GM20431 (cell line): Measurements from ENCODE around the gene SH3BP5L.
"Not testable (repeated sequence)": the region's sequence is repeated elsewhere in the genome, so short reads cannot be mapped to it uniquely, and the experiment has no call there.

ENCODE experiments used
- in situ Hi-C: fragments of 300-500 bp; cut with MseI, MboI; formaldehyde crosslinking; loops from one replicate; pipeline ENCODE4 v1.15.0; 2020; ENCODE audit warnings: low sequenced_read_pairs; ENCODE audit not compliant: unreplicated experiment

The SH3BP5L gene

DNA sequence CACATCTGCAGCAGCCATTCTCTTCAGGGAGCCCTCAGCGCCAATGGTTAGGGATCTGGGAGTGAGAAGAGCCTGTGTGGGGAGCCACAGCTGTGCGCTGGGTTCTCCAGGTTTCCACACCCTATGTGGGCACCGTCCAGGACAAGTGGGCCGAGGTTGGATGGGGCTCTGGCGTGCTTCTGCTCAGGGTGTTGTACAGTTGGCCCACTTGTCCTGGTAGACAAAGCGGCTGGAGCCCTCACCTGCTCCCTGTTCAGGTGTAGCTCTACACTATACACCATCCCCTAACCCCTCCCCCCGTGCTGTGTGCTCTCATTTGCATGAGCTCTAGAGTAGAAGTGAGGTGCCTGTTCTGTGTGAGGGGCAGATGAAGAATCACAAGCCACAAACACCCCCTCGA, 12.2 kb downstream of the SH3BP5L start:
- in situ Hi-C loops, result no loop called here

DNA sequence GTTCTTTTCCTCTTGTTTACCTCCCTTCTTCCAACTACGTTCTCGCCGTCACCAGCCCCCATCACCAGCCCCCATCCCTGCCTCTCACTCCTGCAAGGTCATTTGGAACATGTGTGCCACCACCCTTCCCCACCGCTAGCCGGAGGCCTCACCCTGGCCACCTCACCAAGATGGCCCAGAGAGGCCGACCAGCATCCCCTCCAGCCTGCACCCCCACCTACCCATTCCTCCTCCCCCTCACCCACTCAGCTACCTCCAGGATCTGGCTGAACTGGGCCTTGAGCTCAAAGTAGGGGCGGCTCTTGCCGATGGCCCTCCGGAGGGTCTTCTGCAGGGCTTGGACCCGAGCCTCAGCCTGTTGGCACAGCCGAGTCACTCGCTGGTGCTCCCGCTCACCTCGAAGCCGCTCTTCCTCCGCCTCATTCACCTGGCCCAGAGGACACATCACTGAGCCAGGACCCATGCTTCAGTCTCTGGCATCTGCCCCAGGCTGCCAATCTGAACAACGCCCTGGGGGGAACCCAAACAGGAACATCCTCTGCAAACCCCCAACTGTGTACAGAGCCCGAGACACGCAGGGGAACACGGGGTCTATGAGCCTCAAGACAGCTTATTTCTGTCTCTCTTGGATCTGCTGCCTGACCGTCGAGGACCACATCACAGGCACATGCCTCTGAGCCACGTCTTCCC, 12.8 kb downstream of the SH3BP5L start:
- in situ Hi-C loops, result no loop called here

DNA sequence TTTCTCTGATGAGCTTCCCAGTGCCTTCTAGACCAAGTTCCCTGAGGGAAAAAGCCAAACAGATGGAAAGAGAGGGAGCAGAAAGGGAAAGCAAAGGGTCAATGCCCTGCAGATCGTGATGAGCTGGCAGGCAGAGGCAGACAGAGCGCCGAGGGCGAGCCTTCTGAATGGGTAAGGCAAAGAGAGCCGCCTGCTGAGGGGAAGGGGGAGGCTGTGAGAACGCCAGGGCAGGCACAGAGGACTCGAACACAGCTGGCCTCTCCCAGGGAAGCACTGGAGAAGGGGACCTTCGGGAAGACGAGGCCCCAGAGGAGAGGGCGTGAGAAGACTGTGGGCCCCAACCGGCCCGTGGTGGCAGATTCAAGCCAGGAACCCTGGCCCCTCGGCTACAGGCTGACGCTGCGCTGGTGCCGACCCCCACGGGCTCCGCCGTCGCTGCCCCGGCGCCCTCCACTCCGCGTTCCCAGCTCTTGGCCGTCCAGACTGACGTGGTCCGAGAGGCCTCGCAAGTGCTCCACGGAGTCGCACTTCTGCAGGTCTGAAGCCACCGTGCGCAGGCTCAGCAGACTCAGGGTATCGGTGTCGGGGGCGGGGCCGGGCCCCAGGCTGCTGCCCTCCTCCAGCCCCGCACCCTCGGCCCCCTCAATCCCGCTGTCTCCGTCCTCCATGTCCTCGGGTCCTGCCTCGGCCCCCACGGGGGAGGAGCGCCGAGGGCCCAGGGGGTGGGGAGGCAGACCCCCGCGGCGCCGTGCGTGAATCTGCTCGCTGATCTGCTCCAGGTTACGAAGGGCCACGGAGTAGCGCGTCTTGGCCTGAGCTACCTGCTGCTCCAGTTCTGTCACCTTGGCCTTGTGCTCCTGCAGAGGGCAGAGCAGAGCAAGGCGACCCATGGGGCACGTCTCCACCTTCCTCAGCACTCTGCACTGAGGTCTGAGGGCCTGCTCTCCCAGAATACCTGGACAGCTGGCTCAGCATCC, 13.9 kb downstream of the SH3BP5L start:
- in situ Hi-C loops, result no loop called here

DNA sequence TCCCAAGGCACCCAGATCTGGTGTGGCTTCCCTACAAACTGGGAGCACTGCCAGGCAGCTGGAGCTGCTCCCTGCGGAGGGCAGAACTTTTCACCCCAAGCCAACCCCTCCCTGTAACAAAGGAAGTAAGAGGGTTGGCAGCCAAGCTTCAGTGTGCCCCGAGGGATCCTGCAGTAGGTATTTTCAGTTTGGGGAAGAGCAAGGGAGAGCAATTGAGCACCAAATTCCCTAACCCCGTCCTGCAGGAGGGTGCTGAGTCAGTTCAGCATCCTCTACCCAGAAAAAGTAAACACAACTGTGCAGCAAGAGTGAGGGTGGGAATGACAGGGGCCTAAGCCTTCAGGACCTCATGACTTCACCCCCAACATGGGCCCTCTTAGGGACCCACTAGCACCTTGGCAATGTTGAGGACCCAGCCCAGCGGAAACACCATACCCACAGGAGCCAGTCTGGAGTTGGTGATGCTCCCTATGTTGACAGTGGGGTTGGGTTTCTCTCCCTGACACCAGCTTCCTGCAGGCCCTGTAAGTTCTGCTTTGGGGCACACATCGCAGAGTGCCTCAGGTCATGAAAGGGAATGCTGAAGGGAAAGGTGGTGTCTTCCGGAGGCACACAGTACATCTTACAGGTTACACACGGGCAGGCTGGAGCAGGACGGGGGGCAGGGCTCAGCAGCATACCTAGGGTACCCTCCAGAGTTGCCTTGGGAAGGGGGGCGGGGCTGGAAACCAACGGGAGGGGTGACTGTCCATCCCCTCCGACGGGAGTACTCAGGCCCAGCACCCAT, 14.8 kb downstream of the SH3BP5L start:
- in situ Hi-C loops, result no loop called here

DNA sequence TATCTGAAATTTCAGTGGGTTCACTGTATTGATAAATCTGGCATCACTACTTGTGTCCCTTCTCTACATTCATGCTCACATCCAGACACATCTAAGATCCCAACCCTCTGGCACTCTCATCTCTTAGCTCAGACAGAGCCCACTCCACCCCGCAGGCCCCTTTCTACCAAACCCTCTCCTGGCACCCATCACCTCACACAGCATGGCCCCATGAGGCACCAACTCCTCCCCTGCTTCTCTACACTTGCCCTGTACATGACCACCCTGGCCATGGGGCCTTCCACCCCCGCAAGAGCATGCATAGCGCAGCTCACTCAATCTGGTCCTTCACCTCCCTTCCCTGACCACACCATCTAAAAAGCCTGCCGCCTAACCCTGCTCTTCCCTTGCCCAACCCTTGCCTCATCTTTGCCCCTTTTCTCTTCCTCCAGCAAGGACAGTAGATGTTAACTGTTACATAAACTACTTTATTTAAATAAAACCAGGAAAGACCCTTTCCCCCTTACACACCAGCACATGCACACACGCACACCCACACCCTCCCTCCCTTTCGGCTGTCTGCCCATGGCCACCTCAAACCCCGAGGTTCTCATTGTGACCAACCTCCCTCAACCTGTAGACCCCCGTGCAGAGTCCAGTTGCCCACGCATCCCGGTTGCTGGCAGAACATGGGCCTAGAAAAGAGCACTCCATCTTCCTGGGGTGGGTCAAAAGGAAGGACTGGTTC, 15.6 kb downstream of the SH3BP5L start:
- in situ Hi-C loops, result no loop called here

DNA sequence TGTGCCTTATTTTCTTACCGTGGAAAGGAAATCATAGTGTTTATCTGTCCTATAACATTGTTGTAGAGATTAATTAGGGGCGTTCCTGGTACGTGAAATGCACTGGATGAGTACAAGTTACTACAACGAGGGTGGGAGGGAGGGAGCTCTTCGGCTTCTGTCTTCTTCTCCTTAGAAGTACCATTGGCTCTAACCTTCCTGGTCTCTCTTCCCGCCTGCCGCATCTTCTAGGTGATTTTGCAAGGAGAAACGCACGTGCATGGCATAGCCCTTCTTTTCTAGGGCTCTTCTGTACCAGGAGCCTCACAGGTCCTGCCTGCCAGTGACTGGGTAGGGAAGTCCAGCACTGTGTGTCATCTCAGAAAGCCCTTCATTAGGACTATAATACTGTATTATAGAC, 16.8 kb downstream of the SH3BP5L start:
- in situ Hi-C loops, result no loop called here

DNA sequence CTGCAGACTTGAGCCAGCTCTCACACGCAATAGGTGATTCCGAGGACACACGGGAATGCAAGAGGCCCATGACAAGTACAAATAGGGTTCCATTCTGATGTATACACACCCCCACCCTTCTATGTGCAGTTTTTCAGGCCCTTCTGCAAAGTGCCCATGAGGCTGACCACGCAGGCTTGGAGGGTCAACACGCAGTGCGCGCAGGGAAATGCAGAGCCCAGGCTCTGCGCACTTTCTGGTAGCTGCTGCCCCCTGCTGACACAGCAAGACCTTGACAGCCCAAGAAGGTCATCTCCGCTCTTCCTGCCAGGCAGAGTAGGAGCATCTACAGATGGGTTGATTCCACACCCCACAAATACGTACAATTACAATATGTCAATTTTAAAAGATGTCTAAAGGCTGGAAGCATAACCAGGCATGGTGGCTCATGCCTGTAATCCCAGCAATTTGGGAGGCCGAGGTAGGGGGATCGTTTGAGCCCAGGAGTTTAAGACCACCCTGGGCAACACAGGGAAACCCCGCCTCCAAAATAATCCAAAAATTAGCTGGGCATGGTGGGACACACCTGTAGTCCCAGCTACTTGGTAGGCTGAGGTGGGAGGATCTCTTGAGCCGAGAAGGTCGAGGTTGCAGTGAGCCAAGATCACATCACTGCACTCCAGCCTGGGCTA, 18.5 kb downstream of the SH3BP5L start:
- in situ Hi-C loops, result no loop called here

DNA sequence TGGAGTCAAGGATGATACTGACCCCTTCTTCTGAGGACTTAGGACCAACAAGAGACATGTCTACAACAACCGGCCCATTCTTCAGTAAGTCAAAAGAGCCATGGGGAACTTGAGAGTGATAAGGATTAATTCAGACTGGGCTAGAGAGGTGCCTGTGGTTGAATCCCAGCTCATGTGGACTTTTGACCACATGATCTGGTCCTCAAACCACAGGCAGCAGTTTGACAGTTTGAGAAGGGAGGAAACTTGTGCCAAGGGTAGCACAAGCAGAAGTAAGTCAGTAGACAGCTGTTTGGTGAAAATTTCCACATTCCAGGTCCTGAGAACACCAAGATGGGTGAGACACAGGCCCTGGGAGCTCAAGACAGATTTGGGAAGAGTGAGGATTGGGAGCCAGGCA, 19.8 kb downstream of the SH3BP5L start:
- in situ Hi-C loops, result no loop called here

DNA sequence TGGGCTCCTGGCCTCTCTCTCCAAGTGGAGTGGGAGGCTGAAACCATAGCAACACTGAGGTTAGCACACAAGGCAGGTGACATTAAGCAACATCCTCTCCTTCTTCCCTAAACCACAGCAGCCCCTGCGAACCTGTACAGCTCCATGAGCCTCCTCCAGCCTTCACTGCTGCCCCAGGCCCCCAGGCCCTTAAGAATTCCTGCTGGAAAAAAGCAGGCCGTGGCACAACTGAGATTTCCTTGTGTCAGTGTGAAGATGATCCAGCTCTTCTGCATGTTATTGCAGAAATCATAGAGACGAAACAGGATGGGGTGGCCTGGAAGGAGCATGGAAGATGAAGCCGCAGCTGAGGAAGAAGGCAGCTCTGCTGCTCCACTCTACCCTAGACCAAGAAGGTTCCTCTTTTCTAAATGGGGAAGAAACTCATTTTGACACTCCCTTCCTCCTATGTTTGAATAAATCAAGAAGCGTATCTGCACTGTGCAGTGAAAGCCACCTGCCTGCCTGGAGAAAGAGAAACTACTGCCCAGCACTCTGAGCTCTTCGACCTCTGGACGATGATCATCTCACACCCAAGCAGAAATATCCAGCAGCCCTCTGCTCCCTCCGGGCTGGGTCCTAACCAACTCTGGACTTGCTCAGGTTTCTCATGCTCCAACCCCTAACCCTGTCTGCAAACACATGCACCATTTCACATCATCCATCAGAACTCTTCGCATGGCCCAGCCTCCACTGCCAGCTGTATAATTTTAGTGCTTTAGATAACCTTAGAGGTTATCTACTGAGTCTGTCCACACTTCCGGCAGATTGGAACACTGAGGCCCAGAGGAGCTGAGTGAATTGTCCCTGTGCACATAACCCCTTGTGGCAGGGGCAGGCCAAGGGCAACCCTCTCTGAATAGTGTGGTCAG, 20.7 kb downstream of the SH3BP5L start:
- in situ Hi-C loops, result no loop called here

DNA sequence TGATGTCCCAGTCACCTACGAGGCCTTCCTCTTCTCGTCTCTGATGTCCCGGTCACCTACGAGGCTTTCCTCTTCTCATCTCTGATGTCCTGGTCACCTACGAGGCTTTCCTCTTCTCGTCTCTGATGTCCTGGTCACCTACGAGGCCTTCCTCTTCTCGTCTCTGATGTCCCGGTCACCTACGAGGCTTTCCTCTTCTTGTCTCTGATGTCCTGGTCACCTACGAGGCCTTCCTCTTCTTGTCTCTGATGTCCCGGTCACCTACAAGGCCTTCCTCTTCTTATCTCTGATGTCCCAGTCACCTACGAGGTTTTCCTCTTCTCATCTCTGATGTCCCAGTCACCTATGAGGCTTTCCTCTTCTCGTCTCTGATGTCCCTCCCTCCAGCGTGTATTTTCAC, 22.2 kb downstream of the SH3BP5L start:
- in situ Hi-C loops, result not testable (repeated sequence)

DNA sequence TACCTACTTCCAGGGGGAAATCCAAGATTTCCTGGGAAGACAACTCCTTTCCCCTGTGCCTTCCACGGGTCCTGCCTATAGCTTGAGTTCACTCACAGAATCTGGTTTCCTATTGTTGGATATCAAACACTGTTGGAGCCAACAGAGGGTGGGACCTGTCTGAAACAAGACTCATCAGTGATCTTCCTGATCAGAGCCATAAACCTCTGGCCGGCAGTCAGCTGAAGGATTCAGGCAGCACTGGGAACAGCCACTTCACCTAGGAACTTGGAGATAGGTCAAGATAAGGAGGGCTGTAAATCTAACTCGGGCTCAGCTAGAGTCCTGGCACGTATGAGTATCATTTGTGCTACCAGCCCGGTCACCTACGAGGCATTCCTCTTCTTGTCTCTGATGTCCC, 23.3 kb downstream of the SH3BP5L start:
- in situ Hi-C loops, result no loop called here

DNA sequence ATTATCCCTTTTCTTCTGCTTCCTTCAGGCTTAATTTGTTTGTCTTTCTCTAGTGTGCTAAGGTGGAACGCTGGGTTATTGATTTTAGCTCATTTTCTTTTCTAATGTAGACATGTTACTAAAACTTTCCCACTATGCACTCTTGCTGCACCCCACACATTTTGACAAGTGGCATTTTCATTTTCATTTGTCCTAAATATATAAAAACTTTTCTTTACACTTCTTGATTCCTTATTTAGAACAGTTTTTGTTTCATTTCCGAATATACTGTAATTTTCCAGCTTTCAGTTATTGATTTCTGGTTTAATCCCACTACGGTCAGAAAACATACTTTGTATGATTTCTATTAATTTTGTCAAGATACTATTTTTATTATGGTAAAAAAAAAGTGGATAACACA, 25.3 kb downstream of the SH3BP5L start:
- in situ Hi-C loops, result no loop called here

DNA sequence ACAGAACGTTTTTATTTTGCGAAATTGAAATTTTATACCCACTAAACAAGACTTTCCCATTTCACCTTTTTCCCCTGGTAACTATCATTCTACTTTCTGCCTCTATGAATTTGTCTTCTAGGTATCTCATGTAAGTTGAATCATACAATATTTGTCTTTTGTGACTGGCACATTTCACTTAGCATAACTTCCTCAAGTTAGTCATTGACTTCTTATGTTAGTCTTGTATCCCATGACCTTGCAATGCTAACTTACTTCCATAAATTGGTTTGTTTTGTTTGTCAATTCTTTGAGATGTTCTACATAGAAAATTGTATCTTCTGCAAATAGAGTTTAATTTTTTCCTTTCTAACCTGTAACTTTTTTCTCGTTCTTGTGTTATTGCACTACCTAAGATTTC, 26.9 kb downstream of the SH3BP5L start:
- in situ Hi-C loops, result no loop called here

DNA sequence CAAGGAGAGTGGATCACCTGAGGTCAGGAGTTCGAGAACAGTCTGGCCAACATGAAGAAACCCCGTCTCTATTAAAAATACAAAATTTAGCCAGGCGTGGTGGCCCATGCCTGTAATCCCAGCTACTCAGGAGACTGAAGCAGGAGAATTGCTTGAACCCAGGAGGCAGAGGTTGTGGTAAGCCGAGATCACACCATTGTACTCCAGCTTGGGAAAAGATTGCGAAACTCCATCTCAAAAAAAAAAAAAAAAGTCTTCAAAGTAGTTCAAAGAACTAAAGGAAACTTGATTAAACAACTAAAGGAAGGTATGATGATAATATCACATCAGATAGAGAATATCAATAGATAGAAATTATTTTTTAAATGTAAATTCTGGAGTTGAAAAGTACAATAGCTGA, 31.1 kb downstream of the SH3BP5L start:
- in situ Hi-C loops, result not testable (repeated sequence)

DNA sequence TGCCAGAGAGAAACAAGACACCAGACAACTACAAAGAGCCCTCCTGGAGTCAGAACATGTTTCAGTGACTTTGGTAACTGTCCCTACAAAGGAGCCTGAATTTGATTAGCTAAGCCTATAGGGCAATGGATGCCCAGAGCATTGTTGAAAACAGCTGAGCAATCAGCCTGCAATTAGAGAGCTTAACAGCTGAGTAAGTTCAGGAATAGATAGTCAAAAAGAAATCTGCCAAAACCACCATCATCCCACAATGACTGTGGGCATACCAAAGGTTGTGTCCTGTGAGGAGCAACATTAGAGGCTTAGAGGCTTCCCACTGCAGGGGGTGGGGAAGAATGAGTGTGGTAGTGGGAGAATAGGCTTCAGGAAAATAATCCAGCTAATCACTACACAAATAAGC, 32.1 kb downstream of the SH3BP5L start:
- in situ Hi-C loops, result no loop called here

DNA sequence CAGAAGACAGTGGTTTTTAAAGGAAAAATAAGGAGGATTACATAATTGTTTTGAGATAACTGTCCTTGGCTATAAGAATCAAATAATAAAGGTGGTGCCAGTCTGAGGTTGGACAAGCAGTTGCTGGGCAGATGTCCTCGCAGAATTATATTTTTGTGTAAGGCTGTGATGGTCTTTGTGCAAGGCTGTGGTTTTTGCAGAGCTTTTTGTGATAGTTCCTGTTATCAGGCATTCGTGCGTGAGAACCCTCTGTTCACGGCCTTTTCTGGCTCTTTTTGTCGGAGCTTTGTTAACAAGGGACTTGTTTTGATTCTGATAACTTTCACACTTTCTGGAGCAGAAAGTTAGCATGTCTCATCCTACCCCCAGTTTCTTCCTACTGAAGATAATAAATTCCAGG, 33.4 kb downstream of the SH3BP5L start:
- in situ Hi-C loops, result no loop called here

DNA sequence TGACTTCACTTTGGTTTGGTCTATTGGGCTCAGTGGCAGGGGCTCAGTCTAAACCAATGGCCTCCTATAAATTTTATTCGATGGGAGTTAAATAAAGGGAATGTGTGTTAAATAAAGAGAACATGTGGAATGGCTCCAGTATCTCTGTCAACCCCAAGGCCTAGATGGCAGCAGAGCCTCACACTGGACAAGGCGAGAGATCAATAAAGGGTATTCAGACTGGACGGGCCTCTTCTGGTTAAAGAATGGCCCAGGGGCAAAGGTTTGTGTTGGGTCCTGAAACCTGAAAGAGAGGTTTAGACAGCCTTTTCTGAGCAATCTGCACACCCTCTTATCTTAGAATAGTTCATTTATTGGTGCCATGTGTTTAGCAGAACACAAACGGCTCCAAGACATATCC, 34.7 kb downstream of the SH3BP5L start:
- in situ Hi-C loops, result no loop called here

DNA sequence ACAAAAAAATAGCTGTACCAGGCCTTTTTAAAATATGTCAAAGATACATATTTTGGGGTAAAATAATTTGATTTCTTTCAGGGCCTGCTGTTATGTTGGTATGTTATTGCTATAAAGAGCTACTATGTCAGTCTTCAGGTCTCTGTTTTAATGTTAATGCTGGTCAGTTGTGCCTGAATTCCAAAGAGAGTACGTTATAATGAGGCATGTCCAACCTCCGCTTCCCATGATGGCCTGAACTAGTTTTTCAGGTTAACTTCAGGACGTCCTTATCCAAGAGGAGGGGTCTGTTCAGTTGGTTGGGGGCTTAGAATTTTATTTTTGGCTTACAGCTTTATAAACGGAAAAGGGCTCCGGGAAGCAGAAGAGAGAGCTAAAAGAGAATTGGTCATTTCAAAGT, 35.3 kb downstream of the SH3BP5L start:
- in situ Hi-C loops, result no loop called here

DNA sequence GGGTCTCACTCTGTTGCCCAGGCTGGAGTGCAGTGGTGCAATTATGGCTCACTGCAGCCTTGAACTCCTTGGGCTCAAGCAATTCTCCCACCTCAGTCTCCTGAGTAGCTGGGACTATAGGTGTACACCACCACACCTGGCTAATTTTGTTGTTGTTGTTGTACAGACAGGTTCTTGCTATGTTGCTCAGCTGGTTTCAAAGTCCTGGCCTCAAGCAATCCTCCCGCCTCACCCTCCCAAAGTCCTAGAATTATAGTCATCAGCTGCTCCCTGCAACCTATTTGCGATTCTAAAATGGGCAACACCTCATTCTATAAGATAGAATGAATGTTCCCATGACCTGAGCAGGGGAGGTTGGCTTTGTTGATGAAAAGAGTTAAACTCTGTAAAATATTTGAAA, 36.4 kb downstream of the SH3BP5L start:
- in situ Hi-C loops, result not testable (repeated sequence)
